EL (cell line): ENCODE measurements around the gene TMTC1.

Experiments
- DNase-seq: peaks from one replicate; pipeline ENCODE4 v3.0.0-alpha.2; 2016

Gene TMTC1

DNA sequence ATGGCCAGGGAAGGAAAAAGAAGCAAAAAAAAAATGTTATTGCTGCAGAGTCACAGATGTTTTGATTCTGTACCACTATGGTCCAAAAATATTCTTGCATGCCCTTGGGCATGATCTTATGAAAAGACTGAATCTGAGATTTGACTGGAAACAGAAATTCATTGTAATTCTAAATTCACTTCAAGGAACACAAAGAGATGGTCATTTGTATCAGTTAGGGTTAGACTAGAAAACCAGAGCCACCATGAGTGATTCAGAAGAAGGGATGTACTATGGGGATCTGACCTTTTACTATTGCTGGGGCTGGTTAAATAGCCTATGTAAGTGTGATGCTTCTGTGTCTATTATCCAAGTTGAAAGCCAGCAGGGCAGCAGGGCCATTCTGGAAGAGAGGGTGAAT, 5.2 kb downstream of the TMTC1 start:
- no peak for DNase-seq

DNA sequence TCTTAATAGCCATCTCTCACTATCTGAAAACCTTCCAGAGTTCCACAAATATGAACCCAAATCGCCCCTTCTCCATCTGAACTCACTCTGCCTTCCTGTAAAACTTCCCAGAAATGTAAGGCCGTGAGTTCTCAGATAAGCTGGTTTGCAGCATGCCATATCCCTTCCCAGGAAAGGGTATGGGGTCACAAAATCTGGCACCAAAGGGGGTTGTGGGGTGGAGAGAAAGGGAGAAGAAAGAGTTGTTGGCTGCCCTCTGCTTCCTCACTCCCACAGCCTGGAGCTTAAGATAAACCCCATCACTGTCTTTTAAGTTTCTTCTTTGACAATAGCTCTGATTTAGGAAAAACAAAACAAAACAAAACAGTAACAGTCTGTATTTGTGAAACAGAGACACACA, 10.7 kb downstream of the TMTC1 start:
- DNase-seq = no peak

DNA sequence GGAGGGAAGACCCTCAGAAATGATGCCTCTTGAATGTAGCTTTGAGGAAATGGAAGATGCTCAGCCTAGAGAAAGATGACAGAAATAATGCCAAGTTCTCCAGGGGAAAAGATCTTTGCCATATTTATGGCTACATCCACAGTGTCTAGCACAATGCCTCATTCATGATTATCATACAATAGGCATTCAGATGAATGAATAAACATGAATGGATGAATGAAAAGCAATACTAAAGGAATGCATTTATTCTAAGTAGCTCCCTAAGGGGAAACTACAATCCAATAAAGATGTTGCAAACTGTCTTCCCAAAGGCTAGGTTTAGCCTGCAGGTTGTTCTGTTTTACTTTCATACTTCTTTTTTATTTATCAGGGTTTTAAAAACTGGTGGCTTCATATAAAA, 12.0 kb downstream of the TMTC1 start:
- DNase-seq = no peak

DNA sequence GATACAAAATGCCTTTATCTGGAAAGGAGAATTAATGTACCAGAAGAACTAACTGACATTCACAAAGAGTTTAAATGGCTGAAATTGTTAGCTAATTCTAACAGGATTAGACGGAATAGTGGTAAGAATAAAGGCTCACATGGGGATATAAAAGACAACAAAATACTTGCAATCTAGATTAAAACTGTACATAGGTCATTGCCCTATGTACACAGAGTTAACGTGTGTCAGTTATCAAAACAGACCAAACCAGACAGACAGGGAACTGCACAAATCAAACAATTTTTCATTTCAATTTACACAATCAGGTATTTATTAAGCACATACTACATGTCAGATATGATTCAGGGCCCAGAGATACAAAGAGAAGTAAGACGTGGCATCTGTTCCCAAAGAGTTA, 12.6 kb downstream of the TMTC1 start:
- DNase-seq = no peak

DNA sequence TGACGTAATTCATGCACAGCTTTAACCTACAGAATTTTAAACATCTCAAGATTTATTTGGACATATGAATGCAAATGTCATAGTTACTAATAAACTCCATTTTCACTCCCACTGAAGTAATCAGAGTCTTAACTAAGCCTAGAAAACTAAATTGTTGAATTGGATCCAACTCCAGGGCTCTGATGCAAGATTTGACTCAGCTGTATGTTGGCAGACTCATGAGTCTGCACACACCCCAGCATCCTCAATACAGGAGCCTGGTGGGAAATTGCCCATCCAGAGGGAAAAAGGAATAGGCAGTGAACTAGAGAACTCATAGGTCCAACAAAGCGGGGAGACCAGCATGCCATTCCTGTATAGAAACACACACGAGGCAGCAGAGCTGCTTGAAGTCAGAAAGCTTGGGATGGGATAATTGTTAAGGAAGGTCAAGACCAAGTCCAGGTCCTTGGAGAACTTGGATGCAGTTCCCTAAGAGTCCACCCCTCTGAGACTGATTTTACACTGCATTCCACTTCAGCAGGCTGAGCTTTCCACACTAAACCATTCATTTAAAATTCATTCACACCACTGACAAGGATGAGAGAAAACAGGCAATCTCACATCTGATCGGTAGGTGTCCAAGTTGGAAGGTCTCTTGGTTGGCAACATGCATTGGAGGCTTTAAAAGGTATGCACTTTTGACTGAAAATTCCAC, 14.4 kb downstream of the TMTC1 start:
- peak; percentile 27 for DNase-seq

DNA sequence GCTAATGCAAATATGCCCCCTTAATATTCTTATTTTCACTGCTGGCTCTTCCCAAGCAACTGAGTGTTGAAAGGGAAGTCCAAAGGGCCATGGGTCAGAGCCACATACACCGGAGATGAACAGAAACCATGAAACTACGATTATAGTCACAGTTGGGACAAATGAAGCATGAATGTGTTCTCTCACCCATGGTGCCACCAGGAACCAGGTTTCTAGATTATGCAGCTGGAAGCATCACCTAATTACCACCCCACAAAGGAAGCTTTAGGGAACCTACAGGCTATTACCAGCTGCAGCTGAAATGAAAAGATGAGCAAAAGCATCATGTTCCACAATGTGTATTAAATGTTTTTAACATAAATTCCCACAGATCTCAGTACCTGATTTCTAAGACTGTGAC, 15.4 kb downstream of the TMTC1 start:
- no peak for DNase-seq

DNA sequence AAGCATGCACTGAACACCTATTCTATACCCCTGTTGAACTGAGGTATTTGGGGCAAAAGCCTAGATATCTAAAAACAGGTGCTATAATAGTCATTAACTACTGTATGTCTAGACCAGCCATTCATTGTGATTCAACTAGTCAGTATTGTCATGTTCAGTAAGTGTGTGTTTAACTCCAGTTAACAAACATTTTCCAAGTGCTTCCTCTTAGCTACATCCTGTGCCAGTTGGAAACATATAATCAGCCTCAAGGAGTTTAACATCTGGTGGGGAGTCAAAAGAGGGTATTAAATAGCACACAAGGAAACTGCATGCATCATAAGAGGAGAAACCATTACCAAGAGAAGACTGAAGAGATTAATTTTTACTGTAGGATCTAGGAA, 20.4 kb downstream of the TMTC1 start:
- DNase-seq = no peak

DNA sequence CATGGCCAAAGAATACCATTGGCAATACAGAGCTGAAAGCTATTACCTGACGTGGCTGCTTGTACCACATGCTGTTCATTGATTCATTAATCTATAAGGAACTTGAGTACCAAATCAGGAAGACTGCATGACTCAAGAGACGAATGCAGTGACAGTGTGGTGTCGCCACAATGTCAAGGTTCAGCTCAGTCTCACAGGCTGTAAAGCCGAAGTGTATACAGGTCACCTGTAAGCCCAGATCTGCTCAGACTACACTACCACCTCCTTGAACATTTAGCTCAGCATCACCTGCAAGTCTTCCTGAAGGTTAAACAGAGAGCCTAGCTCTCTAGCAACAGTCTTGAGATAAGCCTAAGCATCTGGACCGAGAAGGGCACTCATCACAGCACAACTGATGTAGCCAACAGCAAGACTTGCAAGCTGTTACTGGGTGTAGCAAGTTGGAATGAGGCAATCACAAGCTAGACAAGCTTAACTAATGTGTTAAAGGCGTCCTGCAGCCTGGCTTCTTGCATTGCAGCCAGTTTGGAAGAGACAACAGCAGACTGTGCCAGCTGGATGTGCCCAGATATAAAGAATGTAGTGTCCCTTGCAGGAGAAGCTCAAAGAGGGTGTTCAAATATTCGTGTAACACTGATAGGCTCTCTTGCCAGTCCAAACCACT, 21.0 kb downstream of the TMTC1 start:
- DNase-seq = no peak

DNA sequence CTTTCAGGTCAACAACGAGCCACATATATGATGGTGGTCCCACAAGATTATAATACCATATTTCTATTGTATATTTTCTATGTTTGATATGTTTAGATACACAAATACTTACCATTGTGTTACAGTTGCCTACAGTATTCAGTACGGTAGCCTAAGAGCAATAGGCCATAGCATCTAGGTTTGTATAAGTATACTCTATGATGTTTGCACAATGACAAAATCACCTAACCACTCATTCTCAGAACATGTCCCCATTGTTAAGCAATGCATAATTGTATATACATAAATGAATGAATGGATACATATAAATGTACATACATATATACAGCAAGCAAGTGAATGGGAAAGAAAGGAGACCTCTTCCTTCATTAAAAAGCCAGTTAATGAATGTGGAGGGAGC, 23.8 kb downstream of the TMTC1 start:
- no peak for DNase-seq

DNA sequence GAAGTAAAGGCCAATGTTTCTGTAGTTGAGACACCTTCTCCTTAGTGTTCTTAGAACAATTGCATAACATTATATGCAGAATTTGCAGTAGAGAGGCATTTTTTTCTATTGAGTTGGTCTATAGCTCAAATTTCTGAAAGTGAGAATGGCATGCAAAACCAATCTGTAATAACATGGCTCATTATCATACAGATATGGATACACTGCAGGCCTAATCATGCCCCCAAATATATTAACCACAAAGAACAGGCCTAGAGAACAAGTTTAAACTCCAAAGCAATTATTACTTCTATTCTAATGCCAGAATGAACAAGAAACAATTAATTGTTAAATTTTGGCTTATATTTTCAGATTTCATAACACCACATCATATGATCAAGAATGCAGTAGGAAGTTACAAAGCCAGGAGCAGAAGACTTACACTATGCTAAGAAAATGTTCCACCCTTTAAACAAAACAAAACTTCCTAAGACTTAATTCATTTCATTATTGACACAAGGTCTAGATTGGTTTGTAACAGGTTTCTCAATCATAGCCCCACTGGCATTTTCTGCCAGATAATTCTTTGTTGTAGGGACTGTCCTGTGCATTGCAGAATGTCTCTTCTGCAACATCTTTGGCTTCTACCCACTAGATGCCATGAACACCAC, 26.9 kb downstream of the TMTC1 start:
- no peak for DNase-seq

DNA sequence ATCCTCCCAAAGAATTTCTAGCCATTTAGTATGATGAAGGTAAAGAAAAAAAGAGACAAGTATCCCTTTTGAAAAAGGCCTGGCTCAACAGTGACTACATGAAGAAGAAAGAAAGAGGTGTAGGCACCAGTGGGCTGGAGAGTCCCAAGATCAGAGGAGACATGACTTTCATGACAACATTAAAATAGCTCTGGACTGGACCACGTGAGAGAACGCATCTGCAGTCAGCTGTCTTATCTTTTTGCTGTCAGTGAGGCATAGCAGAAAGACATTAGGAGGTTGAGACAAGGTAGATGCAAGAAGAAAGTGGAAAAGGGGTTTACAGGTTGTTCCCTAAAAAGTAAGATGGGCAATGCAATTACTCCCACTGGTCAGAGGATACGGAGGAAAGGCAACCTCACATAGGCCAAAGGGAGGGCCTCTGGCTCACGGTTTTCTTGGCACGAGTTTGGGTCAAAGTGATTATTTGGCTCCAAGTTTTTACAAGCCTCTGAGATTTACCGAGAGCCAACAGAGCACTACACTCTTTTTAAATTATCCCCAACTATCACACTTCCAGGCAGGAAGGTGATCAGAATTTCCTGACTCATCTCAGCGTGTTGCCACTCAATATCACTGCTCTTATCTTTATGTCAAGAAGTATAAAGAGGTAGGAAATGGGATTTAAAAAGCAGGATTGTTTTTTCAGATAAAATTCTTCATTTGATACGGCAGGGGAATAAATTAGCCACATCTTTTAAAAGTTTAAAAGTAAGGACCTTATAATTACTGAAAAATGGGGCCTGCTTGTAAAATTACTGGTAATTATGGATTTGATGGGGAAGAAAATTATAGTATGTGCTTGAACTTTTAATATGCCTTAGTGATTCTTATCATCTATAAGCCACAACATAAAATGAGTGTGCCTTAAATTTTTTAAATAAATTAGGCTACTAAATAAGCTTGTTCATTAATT, 29.2 kb downstream of the TMTC1 start:
- DNase-seq = no peak

DNA sequence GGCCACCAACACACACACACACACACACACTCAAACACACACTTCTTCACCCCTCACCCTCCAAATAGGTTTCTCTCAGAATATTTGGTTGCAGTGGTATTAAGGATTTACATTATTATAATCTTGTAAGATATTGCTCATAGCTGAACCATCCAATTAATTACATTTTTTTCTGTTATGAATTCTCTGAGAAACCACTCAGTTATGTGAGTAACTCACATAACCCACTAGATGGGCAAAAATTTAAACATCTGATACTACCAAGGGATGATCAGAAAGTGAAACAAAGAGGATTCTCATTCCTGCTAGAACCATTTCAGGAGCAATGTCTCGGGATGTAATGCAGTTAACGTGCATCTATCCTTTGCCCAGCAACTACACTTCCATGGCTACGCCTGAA, 31.6 kb downstream of the TMTC1 start:
- DNase-seq = no peak

DNA sequence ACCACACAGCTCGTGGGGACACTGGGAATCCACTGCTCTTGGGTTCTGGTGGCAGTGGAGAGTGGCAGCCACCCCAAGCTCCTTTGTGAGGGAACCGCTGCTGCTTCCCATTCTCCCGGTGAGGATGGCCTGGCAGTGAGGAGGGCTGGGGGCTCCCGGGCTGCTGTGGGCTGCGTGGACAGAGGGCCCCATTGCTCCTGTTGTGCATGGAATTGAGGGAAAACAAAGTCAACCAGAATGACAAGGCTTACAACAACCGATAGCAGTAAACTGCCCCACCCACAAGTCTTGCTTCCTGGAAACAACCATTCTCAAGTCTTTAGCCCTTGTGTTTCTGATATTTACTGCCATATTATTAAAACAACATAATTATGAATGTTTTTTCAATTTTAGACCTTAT, 32.1 kb downstream of the TMTC1 start:
- no peak for DNase-seq

DNA sequence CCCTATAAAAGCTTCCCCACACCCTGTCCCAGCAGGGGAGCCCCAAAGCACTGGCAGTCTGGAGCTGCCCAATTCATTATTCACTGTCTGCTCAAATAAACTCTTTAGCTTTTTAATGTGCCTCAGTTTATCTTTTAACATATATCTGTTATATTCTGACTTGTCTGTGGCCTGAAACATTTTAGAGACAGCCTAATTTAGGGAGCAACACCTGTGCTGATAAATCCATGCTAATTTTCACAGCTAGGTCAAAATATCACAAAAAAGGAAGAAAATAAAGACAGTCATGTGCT, 32.9 kb downstream of the TMTC1 start:
- no peak for DNase-seq

DNA sequence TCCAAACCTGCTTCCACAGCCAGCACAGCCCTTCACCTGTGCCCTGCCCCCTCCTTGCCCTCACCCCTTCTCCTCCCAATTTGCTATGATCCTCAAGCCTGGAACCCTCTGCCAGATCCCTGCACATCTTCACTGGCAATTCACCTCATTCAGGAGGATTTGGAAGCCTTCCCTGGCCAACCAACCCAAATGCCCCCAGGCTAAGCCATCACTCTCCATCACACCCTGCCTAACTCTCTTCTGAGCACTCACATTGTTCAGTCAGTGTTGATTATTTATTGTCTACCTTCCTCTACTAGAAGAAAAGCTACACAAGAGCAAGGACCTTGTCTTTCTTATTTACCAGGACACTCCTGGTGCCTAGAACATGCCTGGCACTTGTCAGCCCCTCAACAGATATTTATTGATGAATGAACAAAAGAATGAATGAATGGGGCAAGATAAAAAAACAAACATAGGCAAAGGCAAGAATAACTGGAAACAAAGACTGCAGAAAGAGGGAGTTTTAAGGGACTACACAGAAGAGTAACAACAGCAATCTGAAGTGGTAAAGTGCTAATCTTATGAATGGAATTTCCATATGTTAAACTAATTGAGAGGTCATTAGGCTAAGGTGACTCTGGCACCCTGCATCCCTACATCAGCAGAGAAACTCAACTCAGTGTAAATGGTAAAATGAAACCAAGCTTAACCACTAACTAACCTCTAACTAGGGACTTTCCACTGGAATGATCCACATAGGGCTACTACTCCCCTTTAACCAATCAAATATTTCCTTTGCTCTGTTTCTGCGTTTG, 33.4 kb downstream of the TMTC1 start:
- no peak for DNase-seq

DNA sequence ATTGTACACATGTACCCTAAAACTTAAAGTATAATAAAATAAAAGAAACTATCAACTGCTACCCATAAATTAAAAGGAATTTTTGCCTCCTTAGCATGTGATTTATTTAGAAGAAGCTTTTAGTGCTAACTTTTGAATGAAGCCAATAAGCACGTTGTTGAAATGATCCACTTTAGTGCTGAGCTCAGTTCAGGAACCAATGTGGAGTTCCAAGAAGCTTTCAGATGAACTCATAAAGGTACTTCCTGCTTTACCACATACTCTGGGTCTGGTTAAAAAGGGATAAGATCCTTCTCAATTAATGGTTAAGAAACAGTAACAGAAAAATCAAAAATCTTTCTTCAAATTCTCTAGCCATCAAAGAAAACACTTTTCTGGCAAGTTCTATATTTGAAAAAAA, 39.4 kb downstream of the TMTC1 start:
- no peak for DNase-seq

DNA sequence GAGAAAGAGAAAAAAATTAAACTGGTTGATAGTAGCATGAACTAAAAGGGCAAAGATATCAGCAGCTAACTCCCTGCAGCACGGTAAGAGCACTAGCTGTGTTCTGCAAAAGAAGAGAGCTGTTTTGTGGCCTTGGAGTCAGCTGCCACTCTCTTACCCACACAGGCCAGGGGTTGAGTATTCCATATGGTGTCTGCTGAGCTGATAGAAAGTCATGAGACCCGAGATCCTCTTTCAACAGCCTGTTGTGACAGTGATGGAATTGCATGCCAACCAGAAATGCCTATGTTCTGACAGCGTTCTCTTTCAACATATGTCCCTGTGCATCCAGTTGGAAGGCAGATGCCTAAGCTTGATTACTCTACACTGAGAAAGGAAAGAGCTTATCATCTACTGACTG, 39.9 kb downstream of the TMTC1 start:
- peak; percentile 68 for DNase-seq

DNA sequence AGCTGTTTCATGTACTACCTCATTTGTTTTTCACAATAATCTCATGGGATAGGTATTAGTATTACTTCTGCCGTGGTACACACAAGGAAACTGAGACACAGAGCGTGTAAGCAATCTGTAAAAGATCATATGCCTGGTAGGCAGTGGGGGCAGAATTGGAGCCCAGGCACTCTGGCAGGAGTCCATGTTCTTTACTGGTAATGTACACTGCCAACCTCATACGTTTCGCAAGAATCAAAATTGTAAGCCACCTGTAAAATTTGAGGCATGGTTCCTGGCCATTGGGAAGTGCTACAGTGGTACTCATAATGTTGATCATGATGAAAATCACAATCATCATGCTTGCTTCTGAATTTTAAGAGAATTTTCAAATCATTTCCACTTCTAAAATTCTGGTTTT, 40.7 kb downstream of the TMTC1 start:
- no peak for DNase-seq

DNA sequence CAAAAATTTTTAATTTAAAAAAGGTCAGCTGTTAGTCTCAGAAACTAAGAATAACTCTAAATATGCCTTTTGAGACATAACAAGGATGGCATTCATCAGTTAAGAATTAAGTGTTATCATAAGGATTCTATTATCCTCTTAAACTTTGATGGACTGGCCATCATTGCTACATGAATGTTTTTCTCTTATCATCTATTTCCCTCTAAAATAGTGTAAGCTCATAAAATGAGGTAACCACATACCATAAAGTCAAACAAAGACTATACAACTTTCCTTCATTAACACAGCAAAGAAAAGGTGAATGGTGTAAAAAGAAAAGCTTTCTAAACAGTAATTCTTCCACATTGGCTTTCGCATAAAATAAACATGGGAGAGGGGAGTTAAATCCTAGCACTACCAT, 41.1 kb downstream of the TMTC1 start:
- DNase-seq = no peak

DNA sequence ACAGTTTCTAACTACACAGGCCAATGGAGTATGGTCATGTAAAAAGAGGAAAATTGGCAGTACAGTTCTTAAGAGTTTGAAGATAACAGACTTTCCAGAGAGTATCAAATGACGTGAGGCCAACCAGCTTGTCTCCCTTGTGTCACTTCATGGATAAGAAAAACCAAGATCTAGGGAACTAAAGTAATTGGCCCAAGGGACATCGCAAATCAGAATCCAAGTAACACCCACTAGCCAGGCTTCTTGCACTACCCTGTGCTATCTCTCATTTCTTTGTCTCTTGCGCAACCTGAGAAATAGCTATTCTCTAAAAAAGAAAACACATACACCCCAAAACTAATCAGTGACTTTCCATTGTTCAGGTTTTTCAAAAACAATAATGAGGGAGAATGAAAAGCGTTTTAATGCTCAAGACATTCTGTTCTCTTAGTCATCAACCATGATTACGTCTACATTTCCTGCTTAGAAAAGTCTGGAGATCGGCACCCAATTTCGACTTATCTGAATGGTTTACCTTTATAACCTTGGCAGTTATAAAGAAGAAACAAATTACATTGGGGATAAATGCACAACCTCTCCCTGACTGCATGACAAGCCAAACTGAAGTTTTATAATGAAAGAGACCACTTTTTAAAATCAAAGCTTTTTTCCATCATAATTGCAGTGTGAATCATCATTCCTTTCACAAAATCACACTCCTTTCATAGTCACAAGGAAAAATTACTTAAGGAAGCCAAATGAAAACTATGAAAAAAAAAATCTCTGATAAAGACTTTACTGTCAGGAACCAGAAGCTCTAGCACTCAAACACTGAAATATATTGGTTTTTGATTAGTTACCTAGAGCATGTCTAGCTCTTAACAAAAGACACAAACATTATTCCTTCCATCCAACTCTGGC, 42.1 kb downstream of the TMTC1 start:
- peak; percentile 20 for DNase-seq

DNA sequence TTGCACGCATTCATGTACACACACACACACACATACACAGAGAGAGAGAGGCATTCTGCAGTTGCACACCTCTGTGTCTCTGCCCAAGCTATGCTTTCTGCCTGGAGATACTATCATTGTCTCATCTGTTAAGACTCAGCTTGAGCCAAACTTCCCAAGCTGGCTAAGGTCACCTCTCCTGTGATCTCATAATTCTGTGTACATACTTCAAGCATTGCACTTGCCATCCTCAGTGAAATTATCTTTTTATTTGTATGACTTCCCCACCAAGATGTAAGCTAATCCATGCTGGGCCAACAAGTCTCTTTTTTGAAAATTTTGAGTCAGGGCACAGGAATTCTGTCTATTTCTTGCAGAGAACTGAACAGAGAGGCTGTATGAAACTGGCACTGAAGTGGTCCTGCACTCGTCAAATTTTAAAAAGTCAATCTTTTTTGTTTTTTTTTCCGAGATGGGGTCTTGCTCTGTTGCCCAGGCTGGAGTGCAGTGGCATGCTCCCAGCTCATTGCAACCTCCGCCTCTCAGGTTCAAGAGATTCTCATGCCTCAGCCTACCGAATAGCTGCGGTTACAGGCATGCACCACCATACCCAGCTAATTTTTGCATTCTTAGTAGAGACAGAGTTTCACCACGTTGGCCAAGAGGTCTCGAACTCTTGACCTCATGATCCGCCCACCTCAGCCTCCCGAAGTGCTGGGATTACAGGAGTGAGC, 44.3 kb downstream of the TMTC1 start:
- peak; percentile 21 for DNase-seq
